GM23338 (cell line): Measurements from ENCODE around the gene SKIC8.

ENCODE experiments used
- CREB1 ChIP-seq: fragments of 250-450 bp; sonication (Bioruptor Pico); IDR thresholded peaks from 2 replicates; pipeline ENCODE4 v1.5.0; 2020; ENCODE audit warnings: low read depth, mild to moderate bottlenecking, moderate library complexity
- CTCF ChIP-seq, 2 experiments: fragments of 200-600 bp in 1 of 2; sonication (generic) in 1 of 2; conservative IDR thresholded peaks; 2 replicates each; pipeline versions ENCODE4 v1.5.1 to v1.6.1; 2016 to 2017; ENCODE audit warnings: antibody characterized with exemption in 2 of 2, low read depth in 2 of 2, mild to moderate bottlenecking in 2 of 2, moderate library complexity in 1 of 2
- ETS1 ChIP-seq: IDR thresholded peaks from 2 replicates; pipeline ENCODE4 v1.6.1; 2016; ENCODE audit warnings: antibody characterized with exemption
- EZH2 ChIP-seq: fragments of 200-600 bp; sonication (generic); IDR thresholded peaks from one replicate; pipeline ENCODE4 v1.8.0; 2017; ENCODE audit warnings: antibody characterized with exemption, mild to moderate bottlenecking, low read depth; ENCODE audit not compliant: unreplicated experiment
- EZH2phosphoT487 ChIP-seq: fragments of 200-600 bp; sonication (generic); IDR thresholded peaks from one replicate; pipeline ENCODE4 v1.8.1; 2018; ENCODE audit warnings: antibody characterized with exemption; ENCODE audit not compliant: unreplicated experiment
- JUNB ChIP-seq: IDR thresholded peaks from one replicate; pipeline ENCODE4 v1.6.1; 2016; ENCODE audit warnings: antibody characterized with exemption; ENCODE audit not compliant: unreplicated experiment
- NANOG ChIP-seq: IDR thresholded peaks from 2 replicates; pipeline ENCODE4 v1.6.1; 2016; ENCODE audit warnings: antibody characterized with exemption, borderline replicate concordance
- POLR2AphosphoS5 ChIP-seq: IDR thresholded peaks from 2 replicates; pipeline ENCODE4 v1.6.1; 2016; ENCODE audit warnings: antibody characterized with exemption, low read depth
- REST ChIP-seq: IDR thresholded peaks from one replicate; pipeline ENCODE4 v1.6.1; 2018; ENCODE audit warnings: antibody characterized with exemption; ENCODE audit not compliant: unreplicated experiment
- STAT1 ChIP-seq: IDR thresholded peaks from one replicate; pipeline ENCODE4 v1.6.1; 2016; ENCODE audit warnings: antibody characterized with exemption; ENCODE audit not compliant: unreplicated experiment

GRCh38 chr15:78263907-78264303, 35.5 kb downstream of the SKIC8 start:
- TF ChIP-seq EZH2 (no peak), CTCF (conservative IDR thresholded peaks at IDR 0.05; ENCODE audit: low read depth in 2 of 2) (no peak), REST (no peak), CREB1 (no peak), JUNB (no peak), ETS1 (no peak), POLR2AphosphoS5 (0 out of 2 replicates have a peak, but pooled peaks have one; percentile 10), EZH2phosphoT487 (no peak), NANOG (no peak), STAT1 (no peak)
